ENCODE data around the gene ARHGAP25.

Gene ARHGAP25

DNA sequence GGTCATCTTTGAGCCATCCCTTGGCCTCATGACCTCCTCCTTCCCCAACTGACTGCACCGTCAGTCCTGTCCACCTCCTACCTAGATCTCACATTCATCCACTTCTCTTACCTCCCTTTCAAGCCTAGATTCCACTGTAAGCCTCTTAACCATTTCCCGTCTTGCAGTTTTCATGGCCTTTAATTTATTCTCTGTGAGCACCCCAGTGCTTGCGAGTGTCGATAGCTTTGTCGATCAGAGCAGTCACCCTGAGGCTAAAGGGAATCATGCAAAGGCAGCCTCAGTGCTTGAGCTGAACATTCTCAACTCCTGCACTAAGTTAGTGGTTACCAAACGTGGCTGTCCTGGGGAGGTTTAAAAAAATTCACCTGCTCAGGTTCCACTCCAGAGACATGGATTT, 14.7 kb downstream of the ARHGAP25 start:
- in situ Hi-C loops (cut with MboI; ENCODE audit: low sequenced_read_pairs, unreplicated experiment), result loop anchor here (25.0 kb wide), 1 partner anchor 163 kb away; no protein-coding TSS in a partner anchor
- TF ChIP-seq, protein P1, sequence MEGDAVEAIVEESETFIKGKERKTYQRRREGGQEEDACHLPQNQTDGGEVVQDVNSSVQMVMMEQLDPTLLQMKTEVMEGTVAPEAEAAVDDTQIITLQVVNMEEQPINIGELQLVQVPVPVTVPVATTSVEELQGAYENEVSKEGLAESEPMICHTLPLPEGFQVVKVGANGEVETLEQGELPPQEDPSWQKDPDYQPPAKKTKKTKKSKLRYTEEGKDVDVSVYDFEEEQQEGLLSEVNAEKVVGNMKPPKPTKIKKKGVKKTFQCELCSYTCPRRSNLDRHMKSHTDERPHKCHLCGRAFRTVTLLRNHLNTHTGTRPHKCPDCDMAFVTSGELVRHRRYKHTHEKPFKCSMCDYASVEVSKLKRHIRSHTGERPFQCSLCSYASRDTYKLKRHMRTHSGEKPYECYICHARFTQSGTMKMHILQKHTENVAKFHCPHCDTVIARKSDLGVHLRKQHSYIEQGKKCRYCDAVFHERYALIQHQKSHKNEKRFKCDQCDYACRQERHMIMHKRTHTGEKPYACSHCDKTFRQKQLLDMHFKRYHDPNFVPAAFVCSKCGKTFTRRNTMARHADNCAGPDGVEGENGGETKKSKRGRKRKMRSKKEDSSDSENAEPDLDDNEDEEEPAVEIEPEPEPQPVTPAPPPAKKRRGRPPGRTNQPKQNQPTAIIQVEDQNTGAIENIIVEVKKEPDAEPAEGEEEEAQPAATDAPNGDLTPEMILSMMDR (IDR thresholded peaks at IDR 0.05; ENCODE audit: borderline replicate concordance, control extremely low read depth, extremely low read depth, insufficient read depth, missing control alignments), result no peak
- DNase-seq (ENCODE audit: low spot score), result no peak

DNA sequence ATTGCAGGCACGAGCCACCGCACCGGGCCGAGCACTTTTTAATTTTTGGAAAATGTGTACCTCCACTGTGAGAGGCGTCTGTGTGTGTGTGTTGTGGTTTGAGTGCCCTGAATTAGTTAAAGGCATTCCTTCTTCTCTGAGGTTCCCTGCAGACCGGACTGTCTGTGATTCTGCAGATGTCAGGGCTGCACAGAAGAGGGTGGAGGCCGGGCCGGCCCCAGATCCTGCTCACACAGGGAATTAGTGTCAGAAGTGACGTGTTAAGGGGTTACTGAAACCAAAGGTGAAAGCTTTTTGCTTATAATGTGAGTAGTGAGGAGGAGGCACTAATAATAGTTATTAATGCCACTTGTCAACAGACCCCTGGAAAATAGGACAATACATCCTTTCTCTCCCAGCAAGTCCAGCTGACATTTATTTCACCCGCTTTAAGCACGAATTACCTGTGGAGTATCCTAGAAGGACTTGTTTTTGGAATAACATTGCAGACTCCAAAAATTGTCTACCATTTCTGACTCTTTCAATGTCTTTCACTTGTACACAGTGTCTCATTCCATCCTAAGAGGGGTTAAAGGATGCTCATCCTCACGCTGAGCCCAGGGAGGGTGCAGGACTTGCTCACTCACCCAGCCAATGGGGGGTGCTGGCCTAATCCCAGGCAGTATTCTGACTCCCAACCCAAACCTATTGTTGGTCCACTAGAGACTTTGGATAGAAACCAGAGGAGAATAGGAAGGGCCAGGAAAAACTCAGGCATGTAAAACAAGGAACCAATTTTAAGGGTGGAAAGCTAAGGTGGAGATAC, 16.2 kb downstream of the ARHGAP25 start:
- in situ Hi-C loops (cut with MboI; ENCODE audit: low sequenced_read_pairs, unreplicated experiment), result no loop called here
- TF ChIP-seq, protein P1 (IDR thresholded peaks at IDR 0.05; ENCODE audit: borderline replicate concordance, control extremely low read depth, extremely low read depth, insufficient read depth, missing control alignments), result no peak
- DNase-seq (ENCODE audit: low spot score), result no peak

DNA sequence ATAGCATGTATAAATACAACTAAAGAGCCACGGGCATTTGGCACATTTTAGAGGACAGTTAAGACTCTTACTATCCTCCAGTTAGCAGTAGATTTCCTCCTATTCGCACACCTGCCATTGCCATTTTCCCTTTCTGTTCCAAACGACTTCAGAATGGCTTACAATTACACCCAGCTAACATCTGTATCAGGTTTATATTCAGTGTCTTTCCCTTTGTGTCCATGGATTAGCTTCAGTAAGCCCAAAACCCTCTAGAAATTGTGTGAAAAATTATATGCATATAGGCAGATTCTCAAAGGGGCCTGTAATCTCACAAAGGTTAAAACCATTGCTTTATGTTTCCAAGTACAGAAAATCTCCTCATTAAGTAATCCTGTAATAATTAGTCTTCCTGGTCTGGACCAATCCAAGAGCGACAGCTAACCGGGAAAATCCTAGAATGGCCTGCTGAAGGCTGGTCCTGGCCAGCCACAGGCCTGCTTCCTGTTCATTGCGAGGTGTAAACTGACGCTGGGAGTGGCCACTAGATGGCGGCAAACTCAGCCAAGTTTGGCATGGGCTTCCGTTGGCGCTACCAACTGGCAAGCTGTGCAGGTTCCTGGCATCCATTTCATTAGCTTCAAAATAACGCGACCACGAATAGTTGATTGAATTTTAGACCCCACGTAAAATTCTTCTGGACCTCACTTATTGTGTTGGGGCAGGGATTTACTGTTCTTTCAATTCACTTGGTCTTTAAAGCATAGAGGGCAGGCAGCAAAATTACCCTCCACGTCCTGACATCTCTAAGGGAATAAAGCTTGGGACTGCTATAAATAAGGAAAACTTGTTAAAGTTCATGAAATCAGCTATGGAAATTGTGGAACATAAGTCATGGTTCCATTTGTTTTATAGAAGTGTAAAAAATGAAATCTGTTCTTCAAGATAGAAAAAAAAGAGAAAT, 17.1 kb downstream of the ARHGAP25 start:
- peak; percentile 76 for DNase-seq (ENCODE audit: low spot score)
- TF ChIP-seq, protein P1 (IDR thresholded peaks at IDR 0.05; ENCODE audit: borderline replicate concordance, control extremely low read depth, extremely low read depth, insufficient read depth, missing control alignments), result peak; percentile 89
- in situ Hi-C loops (cut with MboI; ENCODE audit: low sequenced_read_pairs, unreplicated experiment), result no loop called here

DNA sequence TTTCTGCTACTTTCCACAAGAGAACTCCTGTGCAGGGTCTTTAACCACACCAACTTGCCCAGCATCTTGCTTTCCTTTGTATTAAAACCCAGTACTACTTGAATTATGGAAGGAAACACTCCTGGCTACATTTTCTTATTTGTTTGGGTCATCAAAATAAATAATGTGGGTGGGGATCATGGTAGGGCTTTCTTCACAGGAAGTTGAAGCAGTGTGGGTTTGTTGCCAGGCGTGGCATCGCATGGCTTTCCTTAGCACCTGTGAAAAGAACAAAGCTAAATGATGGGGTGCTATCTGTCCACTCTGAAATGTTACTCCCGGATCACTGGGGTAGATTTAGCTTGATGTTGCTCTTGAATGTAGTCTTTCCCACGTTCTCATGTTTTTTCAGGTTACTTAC, 18.7 kb downstream of the ARHGAP25 start:
- in situ Hi-C loops (cut with MboI; ENCODE audit: low sequenced_read_pairs, unreplicated experiment), result no loop called here

DNA sequence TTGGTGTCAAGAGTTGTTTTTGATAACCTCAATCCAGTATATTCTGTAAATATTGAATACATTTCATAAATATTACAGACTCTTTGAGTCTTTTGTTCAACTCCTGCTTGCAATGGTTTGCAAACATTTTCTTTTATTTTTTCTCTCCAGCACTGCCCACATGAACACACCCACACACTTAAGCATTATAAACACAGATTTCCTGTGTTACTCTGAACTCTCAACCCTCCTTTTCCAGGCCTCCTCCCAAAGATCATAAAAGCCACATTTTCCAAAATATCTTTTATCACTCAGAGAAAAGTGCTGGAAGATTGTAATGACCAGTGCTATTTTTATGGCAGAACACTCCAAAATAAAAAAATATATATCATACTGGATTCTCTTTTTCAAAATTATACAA, 20.5 kb downstream of the ARHGAP25 start:
- in situ Hi-C loops (cut with MboI; ENCODE audit: low sequenced_read_pairs, unreplicated experiment), result no loop called here
- TF ChIP-seq, protein P1 (IDR thresholded peaks at IDR 0.05; ENCODE audit: borderline replicate concordance, control extremely low read depth, extremely low read depth, insufficient read depth, missing control alignments), result no peak
- no peak for DNase-seq (ENCODE audit: low spot score)

More for the DNA sequence above, 18.7 kb downstream of the ARHGAP25 start:
- TF ChIP-seq, protein P1 (IDR thresholded peaks at IDR 0.05; ENCODE audit: borderline replicate concordance, control extremely low read depth, extremely low read depth, insufficient read depth, missing control alignments), result no peak
- no peak for DNase-seq (ENCODE audit: low spot score)

DNA sequence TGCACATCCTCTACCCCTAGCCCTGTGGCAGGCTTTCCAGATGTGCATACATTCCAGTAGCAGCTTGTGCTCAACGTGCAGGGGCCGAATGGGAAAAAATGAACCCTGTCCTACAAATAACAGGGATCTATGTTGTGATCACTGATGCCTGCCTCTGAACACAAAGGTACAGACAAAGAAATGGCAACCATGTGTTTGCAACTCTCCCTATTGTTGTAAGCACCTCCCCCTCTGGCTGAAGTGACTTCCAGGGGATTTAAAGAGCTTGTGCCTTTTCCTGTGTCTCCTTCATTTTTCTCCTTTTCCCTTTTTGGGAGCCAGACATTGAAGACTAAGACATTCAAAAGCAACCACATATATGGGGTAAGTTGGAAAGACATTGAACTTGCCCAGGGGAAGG, 21.6 kb downstream of the ARHGAP25 start:
- TF ChIP-seq, protein P1 (IDR thresholded peaks at IDR 0.05; ENCODE audit: borderline replicate concordance, control extremely low read depth, extremely low read depth, insufficient read depth, missing control alignments), result no peak
- DNase-seq (ENCODE audit: low spot score), result no peak
- in situ Hi-C loops (cut with MboI; ENCODE audit: low sequenced_read_pairs, unreplicated experiment), result no loop called here

All from GM13976 (cell line).